DOHH2 (cell line): ENCODE data around the gene EMP1.

ENCODE experiments used
- EZH2phosphoT487 ChIP-seq: fragments of 200-600 bp; sonication (generic); IDR thresholded peaks from 2 replicates; pipeline ENCODE4 v1.6.1; 2017; ENCODE audit warnings: borderline replicate concordance, mild to moderate bottlenecking, antibody characterized with exemption, low read length, moderate library complexity, mixed read lengths
- TF ChIP-seq, protein P1 (sequence below): fragments of 200-600 bp; sonication (generic); IDR thresholded peaks from one replicate; pipeline ENCODE4 v1.5.1; 2014; ENCODE audit warnings: antibody characterized with exemption, mild to moderate bottlenecking, low read depth, low read length; ENCODE audit not compliant: poor library complexity, severe bottlenecking

DNA sequence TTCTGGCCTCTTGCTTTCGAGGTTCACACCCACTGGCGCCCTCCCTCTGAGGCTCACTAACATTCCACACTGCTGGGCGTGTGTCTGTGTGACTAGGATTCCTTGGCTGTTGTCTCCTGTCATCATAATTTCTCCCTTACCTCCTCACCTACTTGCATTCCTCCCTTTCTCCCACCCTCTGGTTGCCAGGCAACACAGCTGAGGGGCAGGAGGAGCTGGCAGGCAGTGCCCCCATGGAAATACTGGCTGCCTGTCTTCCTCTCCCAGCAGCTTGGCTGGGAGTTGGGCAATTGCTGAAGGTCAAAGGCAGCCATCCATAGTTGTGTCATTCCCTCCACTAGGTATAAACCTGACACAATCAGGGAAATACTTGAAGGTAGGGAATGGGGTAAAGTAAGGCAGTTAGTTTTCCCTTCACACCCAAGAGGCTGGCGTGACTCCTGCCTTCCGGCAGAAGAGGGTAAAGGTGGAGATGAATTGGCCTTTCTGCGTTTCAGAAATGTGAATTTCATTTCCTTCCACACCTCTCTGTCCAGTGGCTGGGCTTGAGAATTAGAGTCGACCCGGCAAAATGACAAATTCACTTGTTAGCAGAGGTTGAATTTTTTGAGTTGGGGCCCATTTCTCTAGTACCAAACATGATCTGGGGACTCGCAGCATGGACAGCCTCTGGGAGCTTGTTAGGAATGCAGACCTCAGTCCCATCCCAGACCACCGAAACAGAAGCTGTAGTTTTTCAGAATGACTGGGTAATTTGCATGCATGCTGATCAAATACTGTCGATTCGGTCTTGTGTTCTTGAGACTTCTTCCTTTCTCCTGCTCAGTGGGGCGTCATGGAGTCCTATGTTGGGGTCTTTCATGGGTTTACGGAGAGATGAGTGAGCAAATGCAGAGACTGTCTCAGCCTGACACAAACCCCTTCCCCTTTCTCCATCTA, 24.3 kb upstream of the EMP1 start:
- TF ChIP-seq, protein P1, sequence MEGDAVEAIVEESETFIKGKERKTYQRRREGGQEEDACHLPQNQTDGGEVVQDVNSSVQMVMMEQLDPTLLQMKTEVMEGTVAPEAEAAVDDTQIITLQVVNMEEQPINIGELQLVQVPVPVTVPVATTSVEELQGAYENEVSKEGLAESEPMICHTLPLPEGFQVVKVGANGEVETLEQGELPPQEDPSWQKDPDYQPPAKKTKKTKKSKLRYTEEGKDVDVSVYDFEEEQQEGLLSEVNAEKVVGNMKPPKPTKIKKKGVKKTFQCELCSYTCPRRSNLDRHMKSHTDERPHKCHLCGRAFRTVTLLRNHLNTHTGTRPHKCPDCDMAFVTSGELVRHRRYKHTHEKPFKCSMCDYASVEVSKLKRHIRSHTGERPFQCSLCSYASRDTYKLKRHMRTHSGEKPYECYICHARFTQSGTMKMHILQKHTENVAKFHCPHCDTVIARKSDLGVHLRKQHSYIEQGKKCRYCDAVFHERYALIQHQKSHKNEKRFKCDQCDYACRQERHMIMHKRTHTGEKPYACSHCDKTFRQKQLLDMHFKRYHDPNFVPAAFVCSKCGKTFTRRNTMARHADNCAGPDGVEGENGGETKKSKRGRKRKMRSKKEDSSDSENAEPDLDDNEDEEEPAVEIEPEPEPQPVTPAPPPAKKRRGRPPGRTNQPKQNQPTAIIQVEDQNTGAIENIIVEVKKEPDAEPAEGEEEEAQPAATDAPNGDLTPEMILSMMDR = no peak
- no peak for TF ChIP-seq EZH2phosphoT487
